ENCODE data around the gene RGS10. TPM values are rescaled to one million over a fixed set of nuclear protein-coding genes. Genes with fewer than 3 reads are reported as not detected.

The RGS10 gene
- total RNA-seq, 4 donors from 2014 or later = 31.4 to 41.6 (median 36.1) TPM

- no peak overlapping the region for H3K4me3 ChIP-seq
- peaks cover 0 to 31% (median 22%) of the 10 kb centered on the region in 4 donors for H3K4me1 ChIP-seq
- peaks cover 0 to 6% (median 2%) of the 10 kb centered on the region in 4 donors for H3K36me3 ChIP-seq
- H3K9me3 ChIP-seq = no peaks in the 10 kb centered on the region
- TF ChIP-seq POLR2A (IDR thresholded peaks at IDR 0.05; ENCODE audit: low read depth) (no peak), CTCF (IDR thresholded peaks at IDR 0.05) (no peak), POLR2AphosphoS5 (IDR thresholded peaks at IDR 0.05) (no peak), EP300 (IDR thresholded peaks at IDR 0.05) (no peak)
- peak overlapping the region in 2 of 4 donors; percentile 28 to 33 for H3K27ac ChIP-seq (replicated peaks in 1 of 4)
- no peak for DNase-seq (ENCODE audit: extremely low spot score)
- H3K27me3 ChIP-seq = no peaks in the 10 kb centered on the region
- 54% methylated on average over 6 of the region's 6 CpGs for WGBS
- intact Hi-C loops (cut with DNase I) = no loop called here
These were observed 48.1 kb downstream of the RGS10 start for GRCh38 chr10:119494236-119495020.

GRCh38 chr10:119493155-119493554 lies 49.4 kb downstream of the RGS10 start:
- TF ChIP-seq CTCF (IDR thresholded peaks at IDR 0.05) (no peak), POLR2AphosphoS5 (IDR thresholded peaks at IDR 0.05) (no peak), POLR2A (IDR thresholded peaks at IDR 0.05; ENCODE audit: low read depth) (no peak), EP300 (IDR thresholded peaks at IDR 0.05) (no peak)
- no peaks in the 10 kb centered on the region for H3K27me3 ChIP-seq
- H3K4me3 ChIP-seq = no peak overlapping the region
- H3K9me3 ChIP-seq = no peaks in the 10 kb centered on the region
- WGBS = 63% methylated on average over 9 of the region's 11 CpGs
- no peak for DNase-seq (ENCODE audit: extremely low spot score)
- intact Hi-C loops (cut with DNase I) = no loop called here
- peaks cover 0 to 30% (median 24%) of the 10 kb centered on the region in 4 donors for H3K4me1 ChIP-seq
- H3K36me3 ChIP-seq = peaks cover 0 to 1% (median under 1%) of the 10 kb centered on the region in 4 donors
- H3K27ac ChIP-seq (replicated peaks in 1 of 4) = no peak overlapping the region

- TF ChIP-seq EP300 (IDR thresholded peaks at IDR 0.05) (no peak), POLR2A (IDR thresholded peaks at IDR 0.05; ENCODE audit: low read depth) (no peak), CTCF (IDR thresholded peaks at IDR 0.05) (no peak), POLR2AphosphoS5 (IDR thresholded peaks at IDR 0.05) (no peak)
- no peaks in the 10 kb centered on the region for H3K36me3 ChIP-seq
- no peaks in the 10 kb centered on the region for H3K27me3 ChIP-seq
- H3K9me3 ChIP-seq = no peaks in the 10 kb centered on the region
- 70% methylated on average over 6 of the region's 6 CpGs for WGBS
- H3K4me1 ChIP-seq = peaks cover 0 to 30% (median 24%) of the 10 kb centered on the region in 4 donors
- no peak for DNase-seq (ENCODE audit: extremely low spot score)
- intact Hi-C loops (cut with DNase I) = no loop called here
- H3K27ac ChIP-seq (replicated peaks in 1 of 4) = no peak overlapping the region
- H3K4me3 ChIP-seq = no peak overlapping the region
These were observed 50.4 kb downstream of the RGS10 start for GRCh38 chr10:119491966-119492757.

DNA sequence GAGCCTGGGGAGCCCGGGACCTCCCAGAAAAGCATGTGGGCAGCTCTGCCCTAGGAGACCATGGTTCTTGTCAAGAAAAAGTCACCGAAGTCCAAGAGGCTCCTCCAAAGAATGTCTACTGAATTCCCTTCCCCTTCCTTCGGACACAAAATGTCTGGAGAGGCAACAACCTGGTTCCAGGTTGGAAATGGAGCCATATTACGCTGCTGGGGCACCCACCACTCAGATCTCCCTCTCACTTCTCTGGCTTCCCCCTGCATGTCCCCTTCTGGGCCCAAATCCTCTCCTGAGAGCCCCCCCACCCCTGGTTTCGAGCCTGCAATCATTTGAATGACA lies 52.6 kb downstream of the RGS10 start:
- H3K27ac ChIP-seq (replicated peaks in 1 of 4) = no peak overlapping the region
- H3K36me3 ChIP-seq = no peaks in the 10 kb centered on the region
- H3K9me3 ChIP-seq = no peaks in the 10 kb centered on the region
- H3K27me3 ChIP-seq = no peaks in the 10 kb centered on the region
- no peak for TF ChIP-seq CTCF (IDR thresholded peaks at IDR 0.05)
- TF ChIP-seq EP300 (IDR thresholded peaks at IDR 0.05) = no peak
- TF ChIP-seq POLR2A (IDR thresholded peaks at IDR 0.05; ENCODE audit: low read depth) = no peak
- no peak for TF ChIP-seq POLR2AphosphoS5 (IDR thresholded peaks at IDR 0.05)
- intact Hi-C loops (cut with DNase I) = no loop called here
- WGBS = 62% methylated on average over 5 of the region's 5 CpGs
- peak overlapping the region; percentile 27 to 49 (median 42) for H3K4me3 ChIP-seq
- peaks cover 0 to 25% (median 21%) of the 10 kb centered on the region in 4 donors for H3K4me1 ChIP-seq
- DNase-seq (ENCODE audit: extremely low spot score) = no peak

All from esophagus muscularis mucosa (tissue), 4 donors.